GM21717 (cell line): ENCODE measurements around the gene FREY1.

ENCODE experiments used
- ATAC-seq: cut with Tn5 transposase; IDR thresholded peaks from one replicate; pipeline ENCODE4 v1.9.1; 2021; ENCODE audit warnings: mild to moderate bottlenecking, moderate library complexity; ENCODE audit not compliant: unreplicated experiment

The FREY1 gene

DNA sequence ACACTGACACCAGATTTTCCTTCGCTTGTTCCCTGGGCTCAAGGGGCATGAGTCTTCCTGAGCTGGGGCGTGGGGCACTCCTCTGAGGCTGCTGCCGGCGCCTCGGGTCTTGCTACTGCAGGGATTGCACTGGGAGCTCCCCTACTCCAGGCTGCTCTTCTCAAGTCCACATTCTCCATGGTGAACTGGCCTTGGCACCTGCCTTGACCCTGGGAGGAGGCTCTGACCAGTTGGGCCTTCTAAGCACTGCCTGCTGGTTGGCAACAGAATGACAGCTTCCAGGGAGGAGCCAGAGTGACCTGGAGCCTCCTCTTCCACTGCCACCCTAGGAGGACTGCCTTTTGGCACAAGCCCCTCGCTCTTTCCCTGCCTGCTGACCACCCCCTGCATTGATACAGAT lies 9.5 kb downstream of the FREY1 start:
- no peak for ATAC-seq

DNA sequence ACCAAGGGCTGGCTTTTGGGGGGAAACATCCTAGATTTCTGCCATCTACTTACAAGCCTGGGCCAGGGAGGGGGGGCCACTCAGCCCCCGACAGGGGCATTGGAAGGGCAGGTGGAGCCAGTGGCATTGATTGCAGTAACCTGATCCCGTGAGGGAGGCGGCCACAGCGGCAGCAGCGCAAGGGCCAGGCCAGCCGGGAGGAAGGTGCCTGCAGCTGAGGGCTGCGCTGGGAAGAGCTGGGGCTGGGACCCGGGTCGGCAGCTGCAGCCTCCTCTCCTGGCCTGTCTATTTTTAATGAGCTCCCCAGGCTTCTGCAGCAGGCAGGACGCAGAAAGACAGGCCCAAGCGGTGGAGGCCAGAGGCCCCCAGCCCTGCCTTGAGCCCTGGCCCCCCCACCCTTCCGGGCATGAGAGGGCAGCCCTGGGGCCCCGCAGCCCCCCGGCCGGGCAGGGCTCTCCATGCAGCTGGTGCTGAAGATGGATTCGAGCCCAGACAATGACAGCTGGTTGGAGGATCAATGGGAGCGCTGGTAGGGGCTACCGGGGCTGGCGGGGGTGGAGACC lies 10.6 kb downstream of the FREY1 start:
- ATAC-seq = no peak

DNA sequence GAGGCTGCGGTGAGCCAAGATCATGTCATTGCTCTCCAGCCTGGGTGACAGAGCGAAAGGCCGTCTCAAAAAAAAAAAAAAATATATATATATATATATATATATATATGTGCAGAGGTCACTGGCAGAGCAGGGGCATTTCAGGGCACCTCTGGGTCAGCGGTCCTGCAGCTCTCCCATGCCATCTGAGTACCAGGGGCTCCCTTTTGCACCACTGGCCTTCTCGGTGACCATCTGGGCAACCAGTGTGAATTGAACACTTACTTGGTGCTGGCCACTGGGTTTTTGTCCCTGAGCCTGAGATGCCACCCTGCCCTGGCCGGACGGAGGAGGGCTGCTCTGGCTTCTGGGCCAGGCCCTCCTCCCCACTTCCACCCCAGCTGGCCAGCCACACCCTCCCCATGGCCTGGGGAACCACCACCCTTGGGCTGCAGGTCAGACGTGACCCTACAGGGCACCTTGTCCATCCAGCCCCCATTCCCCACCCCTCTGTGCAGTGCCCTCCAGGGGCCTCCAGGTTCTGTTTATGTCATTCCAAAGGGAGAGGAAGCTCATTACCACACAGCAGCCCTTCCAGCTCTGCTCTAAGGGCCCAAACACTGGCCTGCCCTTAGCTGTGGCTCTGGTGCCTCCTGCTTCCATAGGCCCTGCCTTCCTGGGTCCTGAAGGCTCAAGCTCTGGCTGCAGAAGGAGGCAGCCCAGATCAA lies 11.4 kb downstream of the FREY1 start:
- ATAC-seq = no peak

DNA sequence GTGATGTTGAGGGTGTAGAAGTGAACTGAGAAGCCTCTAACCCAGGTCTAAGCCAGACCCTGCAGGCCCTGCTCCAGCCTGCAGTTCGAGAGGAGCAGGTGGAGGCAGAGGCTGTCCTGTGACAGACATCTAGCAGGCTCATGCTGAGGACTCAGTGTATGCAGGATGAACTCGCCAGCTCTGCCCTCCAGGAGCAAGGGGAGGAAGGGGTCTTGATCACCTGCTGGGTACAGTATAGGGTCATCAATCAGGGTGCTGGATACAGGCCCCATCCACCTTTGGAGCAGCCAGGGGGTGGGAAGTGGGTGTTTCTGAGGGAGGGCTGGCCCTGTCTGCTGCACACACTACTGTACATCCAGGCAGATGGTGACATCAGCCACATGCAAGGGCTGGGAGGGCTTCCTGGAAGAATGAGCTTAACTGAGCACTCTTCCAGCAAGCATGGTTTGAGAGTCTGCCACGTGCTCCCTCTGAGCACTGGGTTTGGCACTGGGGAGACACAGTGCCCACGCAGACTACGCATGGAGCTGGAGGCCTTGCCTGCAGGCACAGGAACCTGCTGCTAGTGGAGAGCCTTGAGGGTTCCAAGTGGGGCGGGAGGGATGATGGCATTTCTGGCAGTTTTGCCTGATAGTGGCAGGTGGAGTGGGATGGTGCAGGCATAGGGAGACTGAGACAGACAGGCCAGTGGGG lies 12.4 kb downstream of the FREY1 start:
- no peak for ATAC-seq

DNA sequence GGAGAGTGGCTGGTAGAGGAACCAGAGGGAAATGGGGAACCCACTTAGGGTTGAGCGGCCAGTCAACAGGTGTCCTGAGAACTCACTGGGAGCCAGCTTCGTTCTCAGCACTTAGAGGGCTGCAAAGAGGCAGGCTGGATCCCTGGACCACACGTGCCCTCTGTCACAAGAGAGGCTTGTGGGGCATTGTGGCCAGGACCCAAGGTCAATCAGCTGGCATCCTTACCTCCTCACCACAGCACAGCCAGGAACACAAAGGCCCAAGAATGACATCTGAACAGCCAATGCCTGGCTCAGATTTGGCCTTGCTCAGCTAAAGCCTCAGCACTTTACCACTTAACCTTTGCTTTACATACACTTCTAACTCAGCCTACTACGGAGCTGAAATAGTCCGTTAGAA lies 14.2 kb downstream of the FREY1 start:
- no peak for ATAC-seq

DNA sequence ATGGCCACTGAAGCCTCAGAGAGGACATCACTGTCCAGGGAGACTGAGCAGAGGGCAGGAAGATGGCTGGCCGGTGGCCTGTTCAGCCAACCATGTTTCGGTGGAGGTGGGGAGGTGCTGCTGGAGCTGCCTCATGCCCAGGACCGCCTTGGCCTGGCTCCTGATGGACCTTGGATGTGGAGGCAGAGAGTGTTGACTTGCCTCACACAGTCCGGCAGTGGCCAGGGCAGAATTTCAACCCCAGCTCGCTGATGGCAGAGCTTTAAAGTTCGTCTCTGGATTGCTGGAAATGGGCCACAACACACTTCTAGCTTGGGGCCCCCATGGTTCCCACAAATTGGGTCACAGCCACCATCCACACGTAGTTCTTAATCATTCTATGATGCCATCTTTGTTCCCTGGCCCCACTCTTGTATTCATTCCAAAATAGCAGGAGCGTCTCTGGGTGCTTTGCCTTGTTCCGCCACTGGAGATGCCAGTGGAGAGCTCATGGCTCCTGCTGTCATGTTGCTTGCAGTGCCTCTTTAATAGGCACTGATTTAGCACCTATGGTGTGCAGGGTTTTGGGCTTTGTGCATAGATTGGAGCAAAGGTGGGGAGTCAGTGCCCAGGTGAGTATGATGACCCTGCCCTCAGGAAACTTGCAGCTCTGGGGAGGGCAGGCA lies 16.1 kb downstream of the FREY1 start:
- no peak for ATAC-seq

DNA sequence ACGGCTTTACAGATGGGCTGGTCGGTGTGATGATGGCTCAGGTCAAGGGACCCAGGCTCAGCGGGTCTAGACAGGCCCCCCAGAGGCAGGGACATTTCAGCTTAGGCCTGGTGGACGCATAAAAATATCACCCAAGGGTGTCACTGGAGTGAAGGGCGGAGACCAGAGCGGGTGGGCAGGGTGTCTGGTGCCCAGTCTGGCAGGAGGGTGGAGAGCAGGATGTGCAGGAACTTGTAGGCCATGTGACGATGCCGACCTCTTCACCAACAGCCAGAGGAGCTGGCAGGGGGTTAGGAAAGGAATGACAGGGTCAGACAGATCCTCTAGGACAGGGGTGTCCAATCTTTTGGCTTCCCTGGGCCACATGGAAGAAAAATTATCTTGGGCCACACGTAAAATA lies 17.1 kb downstream of the FREY1 start:
- ATAC-seq = no peak

DNA sequence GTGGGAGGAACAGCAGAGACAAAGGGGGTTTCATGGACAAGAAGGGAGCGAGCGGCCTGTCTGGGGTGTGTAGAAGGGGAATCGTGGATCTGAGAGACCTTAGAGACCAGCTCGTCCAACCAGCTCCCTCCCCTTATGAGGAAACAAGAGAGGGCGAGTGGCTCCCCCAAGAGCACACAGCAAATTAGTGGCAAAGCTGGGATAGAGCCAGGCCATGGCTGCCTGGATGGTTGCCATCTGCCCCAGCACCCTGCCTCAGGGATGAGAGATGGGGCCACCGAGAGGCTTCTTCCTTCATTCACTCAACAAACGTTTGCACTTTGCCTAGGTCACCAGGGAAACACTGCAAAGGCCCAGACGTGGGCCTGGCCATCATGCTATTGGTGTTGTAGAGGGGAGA lies 17.5 kb downstream of the FREY1 start:
- no peak for ATAC-seq

DNA sequence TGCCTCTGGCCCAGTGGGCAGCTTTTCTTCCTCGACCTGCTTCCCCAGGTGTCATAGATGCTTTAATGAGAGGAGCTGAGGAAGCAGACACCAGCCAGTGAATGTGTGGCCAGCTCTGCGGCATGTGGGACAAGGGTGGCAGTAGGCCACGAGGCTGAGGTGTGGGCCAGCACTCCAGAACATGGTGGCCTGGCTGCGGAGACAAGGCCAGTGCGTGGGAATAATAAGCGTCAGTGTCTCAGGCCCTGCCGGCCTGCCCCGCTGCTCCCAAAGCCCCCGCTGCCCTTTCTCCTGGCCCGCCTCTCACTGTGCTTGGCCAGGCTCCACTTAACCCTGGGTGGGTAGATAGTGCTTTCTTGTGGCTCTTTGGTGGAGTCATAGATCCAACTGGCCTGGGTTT lies 19.5 kb downstream of the FREY1 start:
- ATAC-seq = no peak

DNA sequence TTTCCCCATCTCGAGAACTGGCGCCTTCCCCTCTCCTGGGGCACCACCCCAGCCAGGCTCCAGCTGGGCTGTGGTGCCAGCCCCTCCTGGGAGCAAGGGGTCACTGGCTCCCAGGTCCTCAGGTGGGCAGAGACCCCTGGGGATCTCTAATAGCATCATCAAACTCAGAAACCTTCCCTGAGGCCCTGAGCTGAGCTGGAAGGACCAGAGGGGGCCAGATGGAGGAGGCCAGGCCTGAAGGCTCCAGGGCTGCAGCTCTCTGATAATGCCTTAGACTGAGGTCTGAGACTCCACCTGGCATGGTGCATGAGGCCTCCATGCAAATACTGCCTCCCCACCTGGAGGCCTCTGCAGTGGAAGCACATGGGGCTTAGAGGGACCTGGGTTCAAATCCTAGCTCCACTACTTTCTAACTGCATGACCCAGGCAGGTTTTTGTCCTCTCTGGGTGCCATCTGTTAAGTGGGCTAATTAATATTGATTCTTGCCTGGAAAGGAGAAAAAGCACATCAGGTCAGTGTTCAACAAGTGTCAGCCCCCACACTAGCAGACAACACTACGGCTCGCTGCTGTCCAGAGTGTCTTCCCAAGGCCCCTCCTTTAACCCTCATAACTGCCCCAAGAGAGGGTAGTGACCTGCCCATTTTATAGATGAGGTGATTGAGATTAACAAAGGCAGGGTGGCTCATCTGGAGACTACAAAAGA lies 20.1 kb downstream of the FREY1 start:
- ATAC-seq = no peak

DNA sequence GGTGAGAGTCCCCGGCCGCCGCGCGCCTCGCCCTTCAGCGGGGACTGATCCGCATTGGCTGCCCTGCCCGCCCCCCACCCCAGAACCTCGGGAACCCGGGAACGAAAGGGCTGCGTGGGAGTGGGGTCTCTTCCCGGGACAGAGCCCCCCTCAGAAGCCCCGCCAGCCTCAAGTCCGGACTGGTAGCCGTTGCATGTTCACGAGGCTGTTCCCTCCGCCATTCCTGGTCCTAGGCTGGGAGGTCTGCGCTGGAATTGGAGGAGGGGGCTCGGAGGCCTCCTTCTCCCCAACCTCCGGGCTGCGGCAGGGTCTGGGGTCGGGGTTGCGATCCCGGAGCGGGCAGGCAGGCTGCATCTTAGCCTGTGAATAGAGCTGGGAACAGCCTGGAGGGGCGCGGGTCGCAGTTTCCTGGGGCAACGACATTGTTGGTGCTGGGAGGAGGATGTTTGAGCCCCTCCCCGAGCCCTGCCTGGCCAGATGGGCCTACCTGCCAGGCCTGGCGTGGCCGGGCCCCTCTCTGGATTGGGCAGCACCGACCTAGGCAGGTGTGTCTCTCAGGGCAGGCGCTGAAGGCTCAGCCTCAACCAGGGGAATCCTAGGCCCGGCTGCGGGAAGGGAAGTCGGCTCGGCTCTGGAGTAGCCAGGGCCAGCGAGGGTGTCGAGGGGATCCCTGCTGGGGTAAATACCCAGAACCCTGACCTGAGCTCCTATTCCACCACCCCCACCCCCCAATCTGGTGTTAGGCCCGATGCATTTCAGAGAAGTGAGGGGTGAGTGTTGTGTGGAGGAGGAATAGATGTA lies 20.9 kb downstream of the FREY1 start:
- ATAC-seq = no peak

DNA sequence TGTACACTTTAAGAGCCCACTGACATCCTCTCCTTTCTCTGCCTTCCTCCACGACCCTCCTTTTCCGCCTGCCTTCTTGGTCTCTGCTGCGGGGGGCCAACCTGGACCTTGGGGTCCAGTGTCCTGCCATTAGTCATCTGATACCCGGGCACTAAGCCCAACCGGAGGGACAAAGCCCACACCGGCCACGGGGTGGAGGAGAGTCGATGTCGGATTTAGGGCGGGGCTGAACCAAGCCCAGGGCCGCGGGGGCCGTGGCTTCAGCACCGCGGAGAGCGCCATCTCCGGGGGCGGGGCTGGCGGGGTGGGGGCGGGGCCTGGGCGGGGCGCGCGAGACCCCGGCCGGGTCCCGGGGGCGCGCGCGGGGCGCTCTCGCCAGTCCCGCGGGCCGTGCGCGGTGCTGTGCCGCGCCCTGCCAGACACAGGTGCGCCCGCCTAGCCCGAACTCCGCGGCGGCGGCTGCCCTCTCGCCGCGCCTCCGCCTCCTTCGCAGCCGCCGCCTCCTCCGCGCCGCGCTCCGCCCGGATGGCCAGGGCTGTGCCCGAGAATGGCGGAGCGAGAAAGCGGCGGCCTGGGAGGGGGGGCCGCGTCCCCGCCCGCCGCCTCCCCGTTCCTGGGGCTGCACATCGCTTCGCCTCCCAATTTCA lies 21.7 kb downstream of the FREY1 start, which contains the start of gene MAPK8IP1:
TSS of gene MAPK8IP1 (plus strand) at position 378 of the 647 bp plus-strand sequence. CDS start at position 548, 170 bp downstream.
- ATAC-seq = no peak

DNA sequence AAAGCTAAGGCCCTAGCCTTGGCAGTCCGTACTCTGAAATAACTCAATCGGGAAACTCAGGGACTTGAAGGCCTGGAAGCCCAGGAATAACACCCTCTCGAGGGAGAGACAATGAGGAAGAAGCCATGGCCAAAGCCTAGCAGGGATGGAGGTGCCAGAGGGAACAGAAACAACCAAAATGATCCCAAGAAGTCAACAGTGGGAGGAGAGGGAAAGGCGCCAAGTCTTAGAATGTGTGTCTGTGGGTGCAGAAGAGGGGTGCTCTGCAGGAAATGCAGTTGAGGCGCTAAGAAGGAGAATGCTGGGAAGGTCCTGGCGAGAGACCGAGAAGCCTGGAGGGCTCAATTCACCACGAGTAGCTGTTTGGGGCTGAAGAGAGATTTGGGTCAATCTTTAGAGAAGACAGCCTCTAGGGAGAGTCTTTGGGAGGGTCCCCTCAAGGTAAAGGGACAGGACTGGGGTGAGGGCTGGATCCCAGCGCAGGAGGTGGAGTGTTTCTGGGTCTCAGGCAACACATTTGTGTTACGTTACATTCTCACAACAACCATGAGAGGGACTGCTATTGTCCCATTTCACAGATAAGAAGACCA lies 22.4 kb downstream of the FREY1 start:
- ATAC-seq = no peak

DNA sequence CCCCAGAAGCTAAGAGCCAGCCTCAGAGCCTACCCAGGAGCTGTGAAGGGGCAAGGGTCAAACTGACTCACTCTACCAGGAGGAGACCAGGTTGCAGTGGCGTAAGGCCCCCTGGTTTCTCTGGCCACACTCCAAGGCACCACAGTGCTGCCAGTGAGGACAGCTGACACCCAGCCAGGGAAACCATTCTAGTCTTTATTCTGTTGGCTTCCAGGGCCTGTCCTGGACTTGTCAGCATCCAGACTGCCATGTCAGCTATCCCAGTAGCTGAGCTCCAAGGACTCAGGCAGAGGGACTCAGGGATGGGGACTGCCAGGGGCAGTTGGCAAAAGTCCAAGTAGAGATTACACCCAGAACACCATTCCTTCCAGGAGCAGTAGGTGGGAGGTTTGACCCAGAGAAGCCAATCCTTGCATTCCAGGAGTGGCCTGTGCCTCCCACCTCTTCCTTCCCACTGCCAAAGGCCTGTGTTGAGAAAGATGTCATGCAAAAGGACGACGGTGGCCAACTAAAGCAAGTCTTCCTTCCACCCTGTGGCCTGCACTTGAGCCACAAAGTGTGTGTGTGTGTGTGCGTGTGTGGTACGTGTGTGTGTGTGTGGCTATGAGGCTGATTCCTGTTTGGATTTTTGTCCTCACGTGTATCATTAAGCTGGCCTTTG lies 25.2 kb downstream of the FREY1 start:
- ATAC-seq = no peak

DNA sequence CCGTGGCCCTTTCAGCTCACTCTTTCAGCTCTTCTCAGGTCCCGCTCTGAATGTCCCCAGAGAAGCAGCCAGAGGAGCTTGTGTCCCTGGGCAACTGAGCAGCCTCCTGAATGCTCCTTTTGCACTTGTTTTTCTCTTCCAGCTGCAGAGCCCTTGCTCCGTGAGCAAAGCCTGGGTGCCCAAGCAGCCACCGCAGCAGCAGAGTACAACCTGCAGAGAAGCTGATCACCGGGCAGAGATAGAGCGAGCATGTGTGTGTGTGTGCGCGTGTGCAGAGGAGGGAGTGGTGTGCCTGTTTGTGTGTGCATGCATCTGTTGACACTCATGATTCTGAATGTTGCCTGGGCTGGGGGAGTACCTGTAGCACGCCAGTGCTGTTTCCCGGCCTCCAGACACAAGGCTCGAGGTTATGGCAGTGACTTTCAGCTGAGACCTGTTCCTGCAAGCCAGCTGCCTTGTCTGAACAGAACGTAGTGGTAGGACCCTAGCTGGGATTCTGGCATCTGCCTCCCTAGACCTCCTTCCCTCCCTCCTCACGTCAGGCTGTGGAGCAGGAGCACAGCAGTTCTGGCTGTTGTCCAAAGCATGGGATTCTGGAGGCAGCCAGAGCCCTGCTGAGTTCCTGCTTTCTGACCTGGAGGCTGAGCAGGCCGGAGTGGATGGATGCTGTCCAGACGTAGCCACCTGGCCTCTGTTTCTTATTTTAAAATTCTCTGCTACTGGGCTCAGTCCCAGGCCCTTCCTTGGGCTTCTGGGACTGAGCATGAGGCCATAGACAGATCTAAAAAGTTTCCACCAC lies 26.1 kb downstream of the FREY1 start:
- ATAC-seq = no peak

DNA sequence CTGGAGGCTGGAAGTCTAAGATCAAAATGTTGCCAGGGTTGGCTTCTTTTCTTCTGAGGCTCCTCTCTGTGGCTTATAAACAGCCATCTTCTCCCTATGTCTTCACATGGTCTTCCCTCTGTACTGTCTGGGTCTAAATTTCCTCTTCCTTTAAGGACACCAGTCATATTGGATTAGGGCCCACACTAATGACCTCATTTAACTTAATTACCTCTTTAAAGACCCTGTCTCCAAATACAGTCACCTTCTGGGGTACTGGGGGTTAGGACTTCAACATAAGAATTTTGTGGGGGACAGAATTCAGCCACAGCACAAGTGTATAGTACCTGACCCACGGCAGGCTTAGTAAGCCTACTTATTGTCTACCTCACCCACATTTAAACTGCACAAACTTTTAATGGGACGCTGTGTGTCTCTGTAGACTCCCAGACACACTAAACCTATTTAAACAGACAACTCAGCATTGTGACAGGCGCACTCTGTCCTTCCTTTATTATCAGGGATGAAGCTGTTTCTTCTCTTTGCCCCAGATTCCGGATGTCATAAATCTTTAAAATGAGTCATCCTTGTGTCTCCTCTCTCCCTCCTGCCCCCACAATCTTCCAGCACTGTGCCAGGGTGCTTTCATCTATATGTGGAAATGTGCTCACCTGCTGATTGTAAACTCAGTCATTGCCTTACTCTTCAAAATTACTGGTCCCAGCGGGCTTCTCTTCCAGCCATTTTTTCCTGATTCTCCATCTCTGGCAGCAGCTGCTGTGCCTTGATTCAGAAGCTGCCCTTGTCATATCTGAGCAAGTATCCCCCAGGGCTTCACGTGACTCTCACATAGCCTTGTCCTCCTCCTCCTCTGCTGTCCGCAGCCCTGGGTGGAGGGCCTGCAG lies 27.0 kb downstream of the FREY1 start:
- no peak for ATAC-seq

DNA sequence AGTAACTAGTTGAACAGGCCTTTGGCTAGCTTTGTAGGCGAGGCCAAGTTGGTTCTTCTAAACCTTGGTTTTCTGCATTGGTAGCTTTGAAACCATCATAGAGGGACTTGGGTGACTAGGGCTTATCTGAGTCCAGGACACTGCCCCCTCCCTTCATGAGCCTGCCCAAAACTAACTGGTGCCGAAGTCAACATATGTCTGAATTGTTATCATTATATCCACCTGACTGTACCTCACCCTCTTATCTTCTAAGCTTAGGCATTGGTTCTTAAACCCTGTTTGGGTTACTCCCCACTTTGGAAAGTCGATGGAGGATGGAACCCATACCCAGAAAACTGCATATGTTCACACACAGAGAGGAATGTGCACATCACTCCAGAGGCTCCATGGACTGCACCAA lies 29.2 kb downstream of the FREY1 start:
- no peak for ATAC-seq
